ENCODE results near the gene KIAA1614.

KIAA1614 gene

GRCh38 chr1:180925471-180926051, 12.9 kb downstream of the KIAA1614 start:
- no peak for DNase-seq (ENCODE audit: low spot score)
- no peak for FAIRE-seq

- FAIRE-seq (no peak), DNase-seq (ENCODE audit: low spot score) (no peak)
Measured at GRCh38 chr1:180926164-180926981, 13.7 kb downstream of the KIAA1614 start.

- DNase-seq (ENCODE audit: low spot score): no peak
- FAIRE-seq: no peak
Measured at GRCh38 chr1:180927348-180927747, 14.7 kb downstream of the KIAA1614 start.

- DNase-seq (ENCODE audit: low spot score) (no peak), FAIRE-seq (no peak)
Measured at GRCh38 chr1:180927841-180928240, 15.1 kb downstream of the KIAA1614 start.

- DNase-seq (ENCODE audit: low spot score) (no peak), FAIRE-seq (no peak)
Measured at GRCh38 chr1:180928331-180929230, 15.9 kb downstream of the KIAA1614 start.

GRCh38 chr1:180929389-180929788, 16.7 kb downstream of the KIAA1614 start:
- DNase-seq (ENCODE audit: low spot score) (no peak), FAIRE-seq (no peak)

- FAIRE-seq (no peak), DNase-seq (ENCODE audit: low spot score) (no peak)
Measured at GRCh38 chr1:180930687-180931086, 18.0 kb downstream of the KIAA1614 start.

- DNase-seq (ENCODE audit: low spot score): no peak
- no peak for FAIRE-seq
Measured at GRCh38 chr1:180931529-180931928, 18.8 kb downstream of the KIAA1614 start.

GRCh38 chr1:180932378-180932777, 19.7 kb downstream of the KIAA1614 start:
- FAIRE-seq: no peak
- no peak for DNase-seq (ENCODE audit: low spot score)

- DNase-seq (ENCODE audit: low spot score) (no peak), FAIRE-seq (no peak)
Measured at GRCh38 chr1:180933141-180933540, 20.4 kb downstream of the KIAA1614 start.

- FAIRE-seq (no peak), DNase-seq (ENCODE audit: low spot score) (no peak)
Measured at GRCh38 chr1:180934563-180934962, 21.9 kb downstream of the KIAA1614 start.

GRCh38 chr1:180935326-180936109, 22.8 kb downstream of the KIAA1614 start:
- DNase-seq (ENCODE audit: low spot score): no peak
- no peak for FAIRE-seq

- DNase-seq (ENCODE audit: low spot score) (no peak), FAIRE-seq (no peak)
Measured at GRCh38 chr1:180936110-180937011, 23.7 kb downstream of the KIAA1614 start.

- DNase-seq (ENCODE audit: low spot score): no peak
- FAIRE-seq: no peak
Measured at GRCh38 chr1:180937012-180937372, 24.3 kb downstream of the KIAA1614 start.

GRCh38 chr1:180937624-180938225, 25.0 kb downstream of the KIAA1614 start:
- FAIRE-seq: no peak
- no peak for DNase-seq (ENCODE audit: low spot score)

- DNase-seq (ENCODE audit: low spot score) (no peak), FAIRE-seq (no peak)
Measured at GRCh38 chr1:180939073-180939710, 26.5 kb downstream of the KIAA1614 start.

GRCh38 chr1:180939711-180940103, 27.0 kb downstream of the KIAA1614 start:
- no peak for DNase-seq (ENCODE audit: low spot score)
- no peak for FAIRE-seq

- FAIRE-seq (no peak), DNase-seq (ENCODE audit: low spot score) (no peak)
Measured at GRCh38 chr1:180940445-180940844, 27.7 kb downstream of the KIAA1614 start.

GRCh38 chr1:180941518-180942275, 29.0 kb downstream of the KIAA1614 start:
- FAIRE-seq (no peak), DNase-seq (ENCODE audit: low spot score) (no peak)

Data from urothelium cell line (cell line).